SU-DHL-6 (cell line): Measurements from ENCODE around the gene INSM2.

Experiments used
- CTCF ChIP-seq: fragments of 200-600 bp; sonication (generic); IDR thresholded peaks from one replicate; pipeline ENCODE4 v1.5.1; 2017; ENCODE audit warnings: antibody characterized with exemption, mild to moderate bottlenecking, low read length, moderate library complexity; ENCODE audit not compliant: insufficient read depth, poor library complexity, severe bottlenecking
- EZH2phosphoT487 ChIP-seq: fragments of 200-600 bp; sonication (generic), shearing (Covaris generic); conservative IDR thresholded peaks from 2 replicates; pipeline ENCODE4 v1.6.1; 2018; ENCODE audit warnings: mild to moderate bottlenecking, antibody characterized with exemption, low read length, moderate library complexity, mixed read lengths

GRCh38 chr14:35531960-35532747, 1.8 kb upstream of the INSM2 start:
- TF ChIP-seq CTCF, result no peak
- TF ChIP-seq EZH2phosphoT487, result no peak
